Measurements from ENCODE around the gene ZDHHC11B. TPM values are rescaled to one million over a fixed set of nuclear protein-coding genes. Genes with fewer than 3 reads are reported as not detected.
"Not testable (repeated sequence)": the region's sequence is repeated elsewhere in the genome, so short reads cannot be mapped to it uniquely, and the experiment has no call there.

ZDHHC11B gene
- total RNA-seq, 1 experiment from 2014 or later: 0.19 TPM

DNA sequence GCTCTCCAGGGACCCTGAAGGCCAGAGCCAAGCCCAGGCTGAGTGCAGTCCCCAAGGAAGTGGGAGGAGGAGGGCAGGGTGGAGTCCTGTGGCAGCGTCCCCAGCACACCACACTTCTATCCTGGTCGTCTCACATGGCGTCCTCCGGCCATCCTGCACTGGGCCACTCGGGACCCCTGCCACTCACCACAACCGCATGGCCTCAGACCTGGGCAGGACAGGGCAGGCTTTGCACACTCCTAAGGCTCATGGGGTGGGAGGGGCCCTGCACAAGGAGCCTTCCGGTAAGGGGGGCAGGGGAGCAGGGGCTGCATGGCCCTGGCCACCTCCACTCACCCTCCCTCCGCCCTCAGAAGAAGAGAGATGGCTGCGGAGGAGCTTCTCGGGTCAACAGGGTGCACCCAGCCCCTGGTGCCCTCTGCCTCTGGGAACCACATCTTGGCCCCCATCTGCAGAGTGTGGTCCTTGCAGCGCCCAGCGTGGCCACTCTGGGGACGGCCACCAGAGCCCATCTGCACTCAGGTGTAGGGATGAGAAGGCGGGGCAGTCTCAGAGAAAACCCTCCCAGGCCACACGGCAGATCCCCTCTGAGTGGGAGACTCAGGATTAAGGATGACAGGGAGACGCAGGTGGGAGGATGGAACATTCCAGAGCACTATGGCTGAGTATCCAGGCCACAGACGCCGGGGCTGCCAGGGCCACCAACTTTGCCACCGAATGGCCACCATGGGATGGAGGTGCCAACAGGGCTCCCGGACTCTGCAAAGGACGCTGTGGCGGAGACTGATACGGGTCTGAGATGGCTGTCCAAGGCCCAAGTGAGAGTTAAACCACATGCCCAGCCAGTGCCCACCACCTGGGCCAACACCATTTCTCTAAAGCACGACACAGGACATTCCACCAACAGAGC lies 99.0 kb downstream of the ZDHHC11B start:
- no peak for DNase-seq (ENCODE audit: low spot score)

DNA sequence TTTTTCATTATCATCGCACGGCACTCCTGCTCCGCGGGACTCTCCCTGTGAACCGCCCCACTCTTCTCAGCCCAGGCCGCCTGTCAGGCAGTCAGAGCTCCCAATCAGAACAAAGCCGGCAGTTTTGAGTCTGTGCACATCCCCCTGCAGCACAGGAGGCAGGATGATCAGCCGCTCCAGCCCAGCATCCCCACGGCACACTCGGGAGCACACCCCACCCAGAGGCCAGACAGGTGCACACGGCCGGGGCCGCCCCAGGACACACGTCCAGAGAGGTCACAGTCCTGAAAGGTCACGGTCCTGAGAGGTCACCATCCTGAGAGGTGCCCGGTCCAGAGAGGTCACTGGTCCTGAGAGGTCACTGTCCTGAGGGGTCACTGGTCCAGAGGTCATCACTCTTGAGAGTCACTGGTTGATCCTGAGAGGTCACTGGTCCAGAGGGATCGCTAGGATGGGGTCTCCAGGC lies 99.7 kb downstream of the ZDHHC11B start:
- no peak for DNase-seq (ENCODE audit: low spot score)

DNA sequence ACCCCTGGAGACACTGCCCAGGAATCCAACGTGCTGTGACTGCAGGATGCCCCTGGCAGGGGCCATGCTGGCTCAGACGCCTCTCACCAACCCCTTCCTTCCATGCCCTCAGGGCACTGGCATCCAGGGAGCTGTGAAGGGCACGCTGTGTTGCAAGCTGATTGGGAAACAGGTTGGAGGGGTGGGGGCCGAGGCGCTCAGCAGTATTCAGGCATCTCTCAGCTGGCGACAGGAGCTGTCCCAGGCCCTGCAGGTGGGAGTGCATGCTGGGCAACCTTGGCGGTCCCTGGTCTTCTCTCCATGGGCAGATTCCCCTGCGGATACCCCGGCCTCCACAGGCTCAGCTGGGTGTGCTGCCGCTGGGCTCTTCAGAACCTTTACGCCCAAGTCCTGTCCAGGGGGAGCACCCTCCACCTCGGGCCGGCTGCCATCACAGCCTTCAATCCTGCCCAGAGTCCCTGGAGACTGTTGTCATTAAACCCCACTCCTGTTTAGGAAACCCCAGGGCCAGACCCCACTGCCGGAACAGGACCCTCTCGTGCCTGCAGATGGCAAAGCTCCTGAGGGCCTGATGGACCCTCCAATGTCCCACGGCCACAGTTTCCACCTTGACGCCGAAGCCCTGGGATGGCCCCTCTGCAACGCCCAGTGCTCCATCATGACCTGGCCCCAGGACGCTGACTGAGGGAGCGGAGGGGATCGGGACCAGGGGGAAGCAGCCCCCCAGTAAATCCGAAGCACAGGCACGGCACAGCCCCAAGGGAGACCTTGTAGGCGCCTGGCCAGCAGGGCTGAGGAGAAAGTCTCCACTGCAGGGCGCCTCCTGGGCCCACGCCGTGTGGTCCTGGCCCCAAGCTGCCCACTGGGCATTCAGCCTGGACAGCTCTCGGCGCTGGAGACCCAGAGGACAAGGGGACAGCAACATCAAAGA lies 100.7 kb downstream of the ZDHHC11B start:
- DNase-seq (ENCODE audit: low spot score): no peak

DNA sequence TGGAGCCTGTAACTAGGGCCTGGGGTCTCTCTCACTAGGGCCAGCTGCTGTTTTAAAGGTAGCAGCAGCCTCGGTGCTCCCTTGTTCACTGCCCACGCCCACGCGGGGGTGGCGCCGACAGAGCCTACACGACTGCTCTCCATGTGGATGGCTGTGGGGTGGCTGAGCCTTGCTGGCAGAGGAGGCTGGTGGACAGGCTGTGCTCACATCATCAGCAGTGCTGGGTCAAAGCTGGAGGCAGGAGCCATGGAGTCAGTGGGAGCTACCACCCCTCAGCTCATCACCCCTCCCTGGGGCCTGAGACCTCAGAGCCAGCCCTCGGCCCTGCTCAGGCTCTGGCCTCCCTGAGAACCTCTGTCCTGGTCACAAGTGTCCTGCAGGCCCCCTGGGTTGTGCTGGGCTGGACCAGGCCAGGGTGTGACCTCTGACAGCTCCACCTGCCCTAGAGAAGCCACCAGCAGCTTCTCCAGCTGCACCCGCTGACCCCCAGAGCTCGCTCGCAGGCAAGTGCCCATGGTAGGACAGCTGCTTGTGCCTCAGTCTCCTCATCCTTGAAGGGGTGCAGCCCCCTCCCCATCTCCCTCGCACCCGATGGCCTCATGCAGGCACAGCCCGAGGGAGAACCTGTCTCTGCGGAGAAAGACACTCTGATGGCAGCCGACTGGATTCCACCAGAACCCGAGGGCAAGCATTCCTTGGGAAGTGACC lies 101.7 kb downstream of the ZDHHC11B start:
- DNase-seq (ENCODE audit: low spot score): not testable (repeated sequence)

- DNase-seq (ENCODE audit: low spot score): not testable (repeated sequence)
Measured at GRCh38 chr5:682216-682615, 102.3 kb downstream of the ZDHHC11B start.

- not testable (repeated sequence) for DNase-seq (ENCODE audit: low spot score)
Measured at GRCh38 chr5:681317-682191, 103.0 kb downstream of the ZDHHC11B start.

DNA sequence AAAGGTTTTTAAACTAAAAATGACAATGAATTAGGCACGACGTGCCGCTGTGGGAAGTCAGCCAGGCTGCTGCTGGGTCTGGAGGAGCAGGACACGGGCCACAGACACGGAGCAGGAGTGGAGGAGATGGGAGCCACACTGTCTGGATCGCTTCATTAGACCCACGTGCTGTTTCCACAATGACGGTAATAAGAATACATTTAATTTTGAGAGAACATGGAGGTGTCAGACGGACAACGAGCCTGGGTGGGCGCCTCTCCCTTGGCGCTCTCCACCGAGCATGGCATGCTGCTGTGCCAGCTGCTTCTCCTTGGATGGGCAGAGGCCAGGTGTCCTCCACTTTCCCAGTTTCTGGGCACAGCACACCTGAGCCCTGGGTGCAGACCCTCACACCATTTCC lies 103.7 kb downstream of the ZDHHC11B start:
- not testable (repeated sequence) for DNase-seq (ENCODE audit: low spot score)

DNA sequence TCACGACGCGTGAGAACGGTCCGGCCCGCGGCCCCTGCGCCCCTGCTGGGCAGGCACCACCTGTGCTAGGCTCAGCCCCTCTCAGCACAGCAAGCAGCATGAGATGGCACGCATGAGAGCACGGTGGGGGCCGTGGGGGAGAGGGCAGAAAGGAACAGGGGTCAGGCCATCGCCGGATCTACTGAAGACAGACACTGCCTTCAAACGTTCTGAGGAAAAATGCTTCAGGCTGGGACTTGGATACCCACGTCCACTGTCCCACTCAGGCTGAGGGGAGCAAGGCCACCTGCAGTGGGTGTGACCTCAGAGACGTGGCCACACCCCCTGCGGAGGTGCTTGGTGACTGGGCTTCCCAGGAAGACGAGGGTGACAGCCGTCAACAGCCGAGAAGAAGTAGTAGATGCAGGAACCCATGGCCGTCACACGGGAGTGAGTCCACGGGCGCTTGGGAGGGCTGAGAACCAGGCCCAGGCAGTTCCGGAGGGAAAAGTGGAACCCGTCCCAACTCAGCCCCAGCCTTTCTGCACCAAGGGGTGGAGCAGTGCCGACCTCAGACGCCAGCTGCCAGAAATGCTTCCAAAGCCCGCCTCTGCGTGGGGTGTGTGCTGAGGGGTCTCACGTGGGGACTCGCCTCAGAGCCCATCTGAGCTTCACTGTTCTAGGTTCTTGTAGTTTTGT lies 104.3 kb downstream of the ZDHHC11B start:
- not testable (repeated sequence) for DNase-seq (ENCODE audit: low spot score)

DNA sequence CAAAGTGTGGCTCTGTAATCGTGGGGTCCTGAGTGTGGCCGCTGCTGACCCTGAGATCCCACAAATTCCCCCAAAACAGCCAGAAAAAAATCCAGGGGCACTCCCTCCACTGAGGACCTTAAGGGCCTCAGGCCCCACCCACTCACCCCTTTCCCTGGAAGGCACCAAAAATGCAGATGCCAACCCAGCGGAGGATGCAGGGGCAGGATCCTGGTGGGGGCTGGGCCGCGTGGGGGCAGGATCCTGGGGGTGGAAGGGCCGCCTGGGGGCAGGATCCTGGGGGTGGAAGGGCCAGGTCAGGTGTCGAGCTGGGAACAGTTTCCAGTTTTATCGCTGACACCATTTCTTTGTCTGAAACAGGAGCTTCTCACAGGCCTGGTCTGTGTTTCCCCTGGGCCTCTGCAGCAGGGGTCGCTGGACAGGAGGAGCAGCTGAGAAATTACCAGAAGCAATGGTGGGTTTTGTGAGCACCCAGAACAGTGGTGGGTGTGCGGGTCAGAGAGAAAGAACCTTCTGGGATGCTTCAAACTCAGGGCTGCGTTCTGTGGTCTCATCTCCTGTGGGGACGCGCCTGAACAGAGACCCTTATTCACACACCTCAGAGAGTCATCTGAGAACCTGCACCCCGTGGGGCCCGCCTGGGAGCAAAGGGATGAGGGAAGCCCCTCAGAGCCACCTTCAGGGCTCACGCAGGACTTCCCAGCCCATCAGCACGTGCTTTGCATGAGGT lies 105.2 kb downstream of the ZDHHC11B start:
- not testable (repeated sequence) for DNase-seq (ENCODE audit: low spot score)

DNA sequence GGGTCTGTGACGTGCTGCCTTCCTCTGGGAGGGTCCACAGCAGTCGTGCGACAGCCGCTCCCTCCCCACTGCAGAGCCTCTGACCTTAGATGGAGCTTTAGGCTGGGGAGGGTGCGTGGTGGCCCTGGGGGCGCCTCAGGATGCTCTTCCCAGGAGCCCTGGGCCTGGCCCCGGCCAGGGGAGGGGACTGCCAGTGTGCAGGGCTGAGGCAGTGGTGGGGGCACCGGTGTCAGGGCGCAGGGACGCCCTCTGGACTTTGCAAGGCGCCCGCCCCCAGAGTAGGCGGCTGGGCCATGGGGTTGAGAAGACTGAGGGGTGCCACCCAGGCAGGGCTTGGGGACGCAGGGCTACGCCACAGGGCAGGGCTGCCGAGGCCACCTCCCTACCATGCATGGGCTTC lies 106.0 kb downstream of the ZDHHC11B start:
- DNase-seq (ENCODE audit: low spot score): not testable (repeated sequence)

GRCh38 chr5:677131-678101 lies 107.1 kb downstream of the ZDHHC11B start:
- no peak for DNase-seq (ENCODE audit: low spot score)

DNA sequence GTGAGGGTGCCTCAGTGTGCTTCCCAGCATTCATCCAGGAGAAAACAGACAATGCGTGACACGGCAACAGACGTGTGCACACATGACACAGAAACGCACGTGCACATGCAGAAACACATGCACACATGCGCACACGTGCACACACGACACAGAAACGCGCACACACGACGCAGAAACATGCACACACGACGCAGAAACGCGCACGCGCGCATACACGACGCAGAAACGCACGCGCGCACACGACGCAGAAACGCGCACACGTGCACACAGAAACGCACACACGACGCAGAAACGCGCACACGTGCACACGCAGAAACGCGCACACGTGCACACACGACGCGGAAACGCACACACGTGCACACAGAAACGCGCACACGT lies 107.8 kb downstream of the ZDHHC11B start:
- no peak for DNase-seq (ENCODE audit: low spot score)

GRCh38 chr5:675871-676698 lies 108.4 kb downstream of the ZDHHC11B start:
- DNase-seq (ENCODE audit: low spot score): no peak

DNA sequence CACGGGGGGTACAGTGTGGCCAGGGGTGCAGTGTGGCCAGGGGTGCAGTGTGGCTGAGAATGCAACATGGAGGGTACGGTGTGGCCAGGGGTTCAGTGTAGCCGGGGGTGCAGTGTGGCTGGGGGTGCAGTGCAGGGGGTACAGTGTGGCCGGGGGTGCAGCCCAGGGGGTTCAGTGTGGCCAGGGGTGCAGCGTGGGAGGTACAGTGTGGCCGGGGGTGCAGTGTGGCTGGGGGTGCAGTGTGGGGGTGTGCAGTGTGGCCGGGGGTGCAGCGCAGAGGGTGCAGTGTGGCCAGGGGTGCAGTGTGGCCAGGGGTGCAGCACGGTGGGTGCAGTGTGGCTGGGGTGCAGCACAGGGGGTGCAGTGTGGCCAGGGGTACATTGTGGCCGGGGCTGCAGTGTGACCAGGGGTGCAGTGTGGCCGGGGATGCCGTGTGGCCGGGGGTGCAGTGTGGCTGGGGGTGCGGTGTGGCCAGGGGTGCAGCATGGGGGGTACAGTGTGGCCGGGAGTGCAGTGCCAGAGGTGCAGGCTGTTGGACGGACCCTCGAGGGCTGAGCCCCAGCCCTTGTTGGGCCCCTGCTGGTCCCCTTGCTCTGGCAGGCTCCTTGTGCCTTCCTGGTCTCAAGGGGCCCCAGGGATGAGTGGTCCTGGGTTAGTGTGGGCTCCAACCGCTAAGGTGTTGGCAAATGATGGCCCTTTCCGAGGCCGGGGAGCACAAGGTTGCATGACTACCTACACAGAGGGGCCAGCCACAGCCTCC lies 109.2 kb downstream of the ZDHHC11B start:
- no peak for DNase-seq (ENCODE audit: low spot score)

GRCh38 chr5:674630-675011 lies 109.9 kb downstream of the ZDHHC11B start:
- no peak for DNase-seq (ENCODE audit: low spot score)

GRCh38 chr5:673831-674629 lies 110.5 kb downstream of the ZDHHC11B start:
- no peak for DNase-seq (ENCODE audit: low spot score)
